Ascending aorta (tissue), 2 donors: ENCODE results near the gene SH2D2A. TPM values are rescaled to one million over a fixed set of nuclear protein-coding genes. Genes with fewer than 3 reads are reported as not detected.

Source experiments
- DNase-seq, 2 donors: peaks; one replicate each; pipeline ENCODE4 v3.0.0-alpha.2; 2019; ENCODE audit warnings: low spot score in 2 of 2
- H3K27ac ChIP-seq, 2 donors: fragments of 200-600 bp; sonication (generic); one replicate each; pipeline ENCODE4 v1.5.1; 2016 to 2017; ENCODE audit warnings: mild to moderate bottlenecking in 1 of 2
- H3K27me3 ChIP-seq: fragments of 200-600 bp; sonication (generic); one replicate; pipeline ENCODE4 v1.5.1; 2017
- H3K36me3 ChIP-seq, 2 donors: fragments of 200-600 bp; sonication (generic); one replicate each; pipeline ENCODE4 v1.5.1; 2016
- H3K4me1 ChIP-seq, 2 donors: fragments of 200-600 bp; sonication (generic); one replicate each; pipeline ENCODE4 v1.5.1; 2016 to 2017; ENCODE audit warnings: mild to moderate bottlenecking in 1 of 2
- H3K4me3 ChIP-seq, 2 donors: fragments of 200-600 bp; sonication (generic); one replicate each; pipeline ENCODE4 v1.5.1; 2016 to 2017; ENCODE audit warnings: mild to moderate bottlenecking in 1 of 2
- H3K9me3 ChIP-seq, 2 donors: fragments of 200-600 bp; sonication (generic); one replicate each; pipeline ENCODE4 v1.5.1; 2016
- CTCF ChIP-seq, 3 experiments: fragments of 200-600 bp in 2 of 3; fragments of 450-650 bp in 1 of 3; sonication (generic) in 2 of 3; IDR thresholded peaks; one replicate each; pipeline ENCODE4 v1.5.1; 2016 to 2019; ENCODE audit warnings: antibody characterized with exemption in 3 of 3, mild to moderate bottlenecking in 1 of 3, moderate library complexity in 1 of 3
- intact Hi-C: fragments of 100-400 bp; cut with DNase I; formaldehyde crosslinking; loops from one replicate; pipeline ENCODE4 v1.15.1; 2023
- total RNA-seq: library from RNA; depleted of rRNA; stranded (reverse); fragments of >200 nt; gene quantifications from one replicate; pipeline ENCODE4 v1.1.0, GENCODE V29; 2016

The SH2D2A gene
- total RNA-seq, 1 donor from 2014 or later, result not detected

GRCh38 chr1:156847591-156848460, 31.2 kb upstream of the SH2D2A start:
- intact Hi-C loops, result no loop called here
- no peak for DNase-seq
- Histone ChIP-seq H3K27ac (no peak overlapping the region), H3K4me1 (no peaks in the 10 kb centered on the region), H3K36me3 (no peaks in the 10 kb centered on the region), H3K9me3 (no peaks in the 10 kb centered on the region), H3K27me3 (peaks cover 9% of the 10 kb centered on the region), H3K4me3 (no peak overlapping the region)
- TF ChIP-seq CTCF (IDR thresholded peaks at IDR 0.05), result no peak

GRCh38 chr1:156846643-156847042, 30.0 kb upstream of the SH2D2A start:
- Histone ChIP-seq H3K4me1 (no peaks in the 10 kb centered on the region), H3K9me3 (no peaks in the 10 kb centered on the region), H3K27me3 (peaks cover 9% of the 10 kb centered on the region), H3K27ac (no peak overlapping the region), H3K4me3 (no peak overlapping the region), H3K36me3 (no peaks in the 10 kb centered on the region)
- intact Hi-C loops, result no loop called here
- no peak for DNase-seq
- no peak for TF ChIP-seq CTCF (IDR thresholded peaks at IDR 0.05)

- no peak for DNase-seq
- Histone ChIP-seq H3K36me3 (no peaks in the 10 kb centered on the region), H3K4me1 (no peaks in the 10 kb centered on the region), H3K27ac (no peak overlapping the region), H3K27me3 (peaks cover 9% of the 10 kb centered on the region), H3K4me3 (no peak overlapping the region), H3K9me3 (no peaks in the 10 kb centered on the region)
- TF ChIP-seq CTCF (IDR thresholded peaks at IDR 0.05), result no peak
- intact Hi-C loops, result no loop called here
Measured at GRCh38 chr1:156845953-156846545, 29.4 kb upstream of the SH2D2A start.

- Histone ChIP-seq H3K4me3 (no peak overlapping the region), H3K27me3 (peaks cover 9% of the 10 kb centered on the region), H3K9me3 (no peaks in the 10 kb centered on the region), H3K4me1 (no peaks in the 10 kb centered on the region), H3K36me3 (no peaks in the 10 kb centered on the region), H3K27ac (no peak overlapping the region)
- no peak for TF ChIP-seq CTCF (IDR thresholded peaks at IDR 0.05)
- intact Hi-C loops, result no loop called here
- DNase-seq, result no peak
Measured at GRCh38 chr1:156845055-156845952, 28.7 kb upstream of the SH2D2A start.

GRCh38 chr1:156844638-156845037, 28.0 kb upstream of the SH2D2A start:
- no peaks in the 10 kb centered on the region for H3K4me1 ChIP-seq
- no peak for TF ChIP-seq CTCF (IDR thresholded peaks at IDR 0.05)
- H3K4me3 ChIP-seq, result no peak overlapping the region
- H3K36me3 ChIP-seq, result no peaks in the 10 kb centered on the region
- H3K27ac ChIP-seq, result no peak overlapping the region
- H3K27me3 ChIP-seq, result peaks cover 9% of the 10 kb centered on the region
- intact Hi-C loops, result no loop called here
- no peaks in the 10 kb centered on the region for H3K9me3 ChIP-seq
- no peak for DNase-seq
